GM15510 (cell line): ENCODE measurements around the gene SKAP2.

Experiments
- POLR2A ChIP-seq: IDR thresholded peaks from 3 replicates; pipeline ENCODE4 v1.6.1; 2011; ENCODE audit warnings: borderline replicate concordance; ENCODE audit not compliant: insufficient read length; ENCODE audit errors: extremely low read depth

SKAP2 gene

DNA sequence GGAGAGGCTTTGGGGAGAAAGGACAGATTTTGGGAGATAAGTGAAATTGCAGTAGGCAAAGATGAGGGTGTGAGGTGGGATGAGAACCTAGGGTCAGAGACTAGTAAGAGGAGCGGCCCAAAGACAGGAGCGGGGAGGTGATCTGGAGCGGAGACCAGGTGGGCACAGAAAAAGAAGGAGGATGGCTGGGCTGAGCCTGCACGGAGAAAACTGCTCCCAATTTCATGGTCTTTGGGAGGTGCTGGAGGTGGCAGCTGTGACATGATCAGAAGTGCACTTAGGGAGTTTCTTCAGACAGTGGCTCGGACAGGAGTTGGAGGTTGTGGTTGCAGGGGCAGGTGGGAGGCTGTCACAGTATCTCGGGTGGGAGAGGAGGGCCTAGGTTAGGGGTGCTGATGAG lies 232.8 kb downstream of the SKAP2 start:
- no peak for TF ChIP-seq POLR2A

DNA sequence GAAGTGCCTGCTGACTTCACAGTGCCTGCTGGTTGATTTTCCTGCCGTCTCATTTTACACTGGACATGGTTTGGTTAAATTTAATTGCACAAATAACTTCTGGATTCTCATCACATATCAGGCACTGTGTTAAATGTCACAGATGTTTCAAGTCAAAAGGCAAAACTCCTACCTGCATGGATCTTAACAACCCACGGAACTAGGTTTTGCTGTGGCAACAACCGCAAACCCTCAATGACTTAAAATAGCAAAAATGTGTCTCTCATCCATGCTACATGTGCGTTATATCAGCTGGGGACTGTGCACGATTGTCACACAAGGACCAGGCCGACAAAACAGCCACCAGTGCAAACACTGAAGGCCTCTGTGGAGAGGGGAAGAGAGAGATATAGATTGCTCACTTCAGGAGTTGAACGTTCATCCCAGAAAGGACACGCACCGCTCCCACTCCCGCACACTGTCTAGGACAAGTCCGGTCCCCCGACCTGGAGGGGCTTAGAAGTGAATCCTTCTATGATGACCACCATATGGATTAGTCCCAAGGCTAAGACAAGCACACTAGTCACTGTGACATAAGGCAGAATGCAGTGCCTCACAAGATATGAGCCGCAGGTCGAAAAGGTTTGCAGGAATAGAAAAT lies 233.3 kb downstream of the SKAP2 start:
- no peak for TF ChIP-seq POLR2A

DNA sequence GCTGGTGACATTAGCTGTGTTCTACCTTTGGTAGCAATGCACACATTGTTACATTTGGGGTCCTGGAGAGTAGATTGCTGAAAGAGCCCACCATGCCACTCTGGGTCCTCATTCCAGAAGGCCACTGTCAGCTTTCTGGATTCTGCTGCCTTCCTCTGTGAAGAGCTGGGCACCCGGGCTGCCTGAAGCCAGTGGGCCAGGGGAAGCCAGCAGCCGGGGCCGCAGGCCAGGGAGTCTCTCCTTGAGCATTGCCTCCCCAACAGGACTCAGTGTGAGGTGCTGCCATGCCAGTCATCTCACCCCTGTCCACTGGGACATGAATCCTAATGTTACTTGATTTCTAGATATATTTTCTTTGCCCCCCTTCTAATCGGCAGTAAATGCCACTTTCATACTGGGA lies 234.0 kb downstream of the SKAP2 start:
- no peak for TF ChIP-seq POLR2A

GRCh38 chr7:26629696-26630095 lies 234.7 kb downstream of the SKAP2 start:
- TF ChIP-seq POLR2A: no peak

DNA sequence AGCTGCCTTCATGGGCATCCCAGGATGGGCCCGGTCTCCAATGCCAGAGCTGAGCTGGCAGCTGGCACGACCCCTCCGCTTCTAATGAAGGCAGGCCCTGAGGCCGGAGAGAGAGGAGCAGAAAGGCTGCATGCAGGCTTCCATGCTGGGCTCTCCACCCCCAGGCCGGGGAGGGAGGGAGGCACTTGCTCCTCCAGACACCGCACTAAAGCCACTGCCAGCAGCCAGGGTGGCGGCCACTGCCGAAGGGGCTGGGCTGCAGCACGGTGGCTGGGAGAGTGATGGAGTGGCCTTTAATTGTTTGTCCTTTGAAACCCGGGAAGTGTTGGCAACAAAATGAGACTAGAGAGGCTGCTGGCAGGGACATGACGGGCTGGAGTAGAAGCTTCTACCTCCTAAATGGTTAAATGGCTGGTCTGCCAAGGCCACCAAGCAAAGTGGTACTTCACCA lies 236.5 kb downstream of the SKAP2 start:
- TF ChIP-seq POLR2A: no peak

DNA sequence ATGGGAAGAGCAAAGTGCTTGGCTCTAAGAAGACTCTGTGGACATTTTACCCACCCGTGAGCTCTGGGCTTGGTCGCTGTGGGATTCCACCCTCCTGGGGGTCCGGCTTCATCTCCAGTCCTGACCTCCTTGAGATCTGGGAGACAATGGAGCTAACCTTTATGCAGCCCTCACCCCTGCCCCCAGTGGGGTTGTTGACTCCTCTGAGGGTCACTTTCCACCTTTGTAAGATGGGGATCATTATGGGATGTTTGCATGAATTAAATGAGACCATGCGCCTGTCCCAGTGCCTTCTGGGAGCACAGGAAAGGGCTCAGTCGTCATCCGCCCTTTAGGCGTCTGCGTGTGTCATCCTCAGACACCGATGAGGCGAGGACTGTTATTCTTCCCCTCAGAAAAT lies 237.2 kb downstream of the SKAP2 start:
- no peak for TF ChIP-seq POLR2A

DNA sequence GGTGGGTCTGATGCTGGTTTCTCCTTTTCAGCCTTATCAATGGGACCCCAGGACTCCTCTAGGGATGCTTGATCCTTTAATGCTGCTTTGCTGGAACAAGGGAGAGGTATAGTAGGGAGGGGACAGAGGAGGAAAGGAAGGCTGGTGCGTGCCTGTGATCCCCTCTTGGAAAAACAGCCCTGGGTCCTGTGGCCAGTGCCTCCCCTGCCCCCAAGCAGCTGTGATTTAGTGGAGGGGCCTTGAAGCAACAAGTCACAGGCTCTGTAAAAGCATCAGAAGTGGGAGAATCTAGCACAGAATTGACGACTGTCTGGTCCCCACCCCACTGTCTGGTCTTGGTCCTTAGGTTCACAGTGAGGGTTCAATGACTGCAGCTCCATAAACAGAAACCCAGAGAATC lies 237.7 kb downstream of the SKAP2 start:
- TF ChIP-seq POLR2A: no peak

- TF ChIP-seq POLR2A: no peak
These were observed 238.2 kb downstream of the SKAP2 start for GRCh38 chr7:26626156-26626555.

GRCh38 chr7:26625286-26625685 lies 239.1 kb downstream of the SKAP2 start:
- TF ChIP-seq POLR2A: no peak

DNA sequence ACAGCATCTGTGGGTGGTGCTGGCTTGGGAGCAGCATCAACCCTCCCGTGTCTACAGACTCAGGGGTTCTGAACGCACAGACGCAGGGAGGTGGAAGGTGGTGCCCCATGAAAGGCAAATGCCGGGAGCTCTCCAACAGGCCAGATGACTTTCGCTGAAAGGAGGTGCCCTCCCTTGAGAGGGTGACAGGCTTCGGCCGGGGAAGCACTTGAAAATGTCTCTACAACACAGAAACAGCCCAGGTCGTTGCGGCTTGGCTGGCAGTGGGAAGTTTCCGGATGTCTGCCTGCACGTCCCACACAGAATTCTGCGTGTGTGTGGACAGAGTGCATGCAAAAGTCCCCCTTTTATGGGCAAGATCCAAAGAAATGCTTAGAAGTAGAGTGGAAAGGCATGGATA lies 239.6 kb downstream of the SKAP2 start:
- no peak for TF ChIP-seq POLR2A

DNA sequence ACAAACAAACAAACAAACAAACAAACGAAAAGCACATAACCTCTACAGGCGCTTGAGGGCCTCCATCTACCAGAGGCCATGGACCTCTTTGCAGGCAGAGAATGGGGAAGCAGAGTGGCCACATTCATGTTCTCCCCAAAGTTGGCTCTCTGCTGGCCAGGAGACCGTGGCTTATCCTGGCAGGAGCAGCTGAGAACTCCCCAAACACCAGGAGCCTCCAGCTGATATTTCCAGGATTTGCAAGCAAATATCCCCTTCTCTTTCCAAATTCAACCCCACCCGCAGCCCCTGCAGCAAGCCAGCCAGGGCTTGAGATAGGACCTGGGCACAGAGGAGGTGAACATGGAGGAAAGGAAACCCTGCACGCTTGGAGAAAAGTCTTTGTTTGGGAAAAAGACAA lies 240.0 kb downstream of the SKAP2 start:
- no peak for TF ChIP-seq POLR2A

DNA sequence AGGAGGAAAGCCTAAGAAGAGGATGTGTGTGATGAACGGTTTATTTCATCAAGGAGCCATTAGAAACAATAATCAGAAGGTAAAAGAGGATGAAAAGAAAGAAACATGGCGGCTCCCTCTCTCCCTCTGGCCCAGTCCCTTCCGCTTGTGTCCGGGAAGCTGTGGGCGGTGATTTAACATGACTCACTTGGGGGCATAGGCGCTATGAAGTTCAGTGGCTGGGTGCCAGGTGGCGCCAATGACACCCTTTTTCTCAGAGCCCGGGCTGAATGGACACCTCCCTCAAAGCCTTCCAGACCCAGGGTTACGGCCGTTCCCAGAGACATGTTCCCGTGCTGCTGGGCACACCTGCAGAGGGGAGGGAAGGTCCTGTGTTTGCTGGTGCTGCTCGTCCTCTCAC lies 244.0 kb downstream of the SKAP2 start:
- no peak for TF ChIP-seq POLR2A

DNA sequence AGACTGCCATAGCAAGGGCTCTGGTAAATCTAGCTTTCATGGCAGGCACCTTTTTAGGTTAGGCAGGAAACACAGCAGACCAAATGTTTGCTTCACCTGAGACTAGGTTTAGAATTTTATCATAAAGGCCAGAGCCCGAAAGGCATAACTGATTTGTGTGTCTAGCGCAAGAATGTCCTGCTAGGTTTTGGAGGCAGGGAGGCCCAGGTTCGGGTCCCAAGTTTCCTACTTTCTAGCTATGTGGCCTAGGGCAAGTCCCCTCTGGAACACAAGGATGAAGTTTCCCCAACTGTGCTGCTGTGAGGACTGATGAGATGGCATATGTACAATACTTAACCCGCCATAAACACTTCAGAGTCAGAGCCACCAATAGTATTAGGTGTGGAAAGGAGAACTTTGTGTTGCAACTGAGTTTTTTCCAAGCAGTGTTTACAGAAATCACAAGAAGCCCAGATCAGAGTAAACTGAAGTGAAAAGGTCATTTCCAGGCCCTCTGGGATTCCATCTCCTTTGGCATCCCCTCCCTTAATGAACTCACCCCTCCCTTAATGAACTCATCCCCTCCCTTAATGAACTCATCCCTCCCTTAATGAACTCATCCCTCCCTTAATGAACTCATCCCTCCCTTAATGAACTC lies 244.9 kb downstream of the SKAP2 start:
- no peak for TF ChIP-seq POLR2A

DNA sequence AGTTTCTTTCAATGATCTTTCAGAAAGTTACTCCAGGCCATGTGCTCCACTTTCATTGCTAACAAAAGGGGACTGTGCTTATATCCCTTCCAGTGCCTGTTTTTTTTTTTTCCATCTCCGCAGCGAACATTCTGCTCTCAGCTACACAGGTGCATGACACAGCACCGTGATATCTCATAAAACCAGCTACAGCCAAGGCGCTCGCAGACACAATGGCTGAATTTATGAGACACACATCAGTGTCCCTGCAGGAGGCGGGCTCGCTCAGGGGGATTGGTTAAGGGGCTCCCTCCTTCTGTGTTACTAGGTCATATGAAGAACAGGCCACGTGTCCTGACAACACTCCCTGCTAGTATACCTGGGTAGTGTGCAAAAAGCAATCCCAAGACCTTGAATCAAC lies 245.5 kb downstream of the SKAP2 start:
- TF ChIP-seq POLR2A: no peak

- TF ChIP-seq POLR2A: no peak
These were observed 245.9 kb downstream of the SKAP2 start for GRCh38 chr7:26618449-26618848.
